ENCODE data around the gene SLC9A9. TPM values are rescaled to one million over a fixed set of nuclear protein-coding genes. Genes with fewer than 3 reads are reported as not detected.

SLC9A9 gene
- total and polyA plus RNA-seq, 2 of the 8 experiments (the other 6 are each of a cell fraction or from before 2014, with no cell fraction given) = 0.48 to 1.1 TPM

DNA sequence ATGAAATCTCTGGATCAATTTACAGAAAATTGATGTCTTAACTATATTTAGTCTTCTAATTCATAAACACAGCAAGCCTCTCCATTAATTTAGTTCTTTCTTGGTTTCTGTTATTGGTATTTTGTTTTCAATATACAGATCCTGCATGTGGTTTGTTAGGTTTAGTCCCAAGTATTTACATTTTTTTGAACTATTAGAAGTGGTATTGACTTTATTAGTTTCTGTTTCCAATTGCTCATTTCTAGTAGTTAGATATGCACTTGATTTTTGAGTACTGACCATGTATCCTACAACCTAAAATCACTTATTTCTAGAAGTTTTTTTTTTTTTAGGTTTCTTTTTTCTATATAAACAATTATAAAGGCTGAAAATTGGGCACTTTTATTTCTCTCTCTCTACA, 392.8 kb downstream of the SLC9A9 start (continued):
- TF ChIP-seq, protein P1, sequence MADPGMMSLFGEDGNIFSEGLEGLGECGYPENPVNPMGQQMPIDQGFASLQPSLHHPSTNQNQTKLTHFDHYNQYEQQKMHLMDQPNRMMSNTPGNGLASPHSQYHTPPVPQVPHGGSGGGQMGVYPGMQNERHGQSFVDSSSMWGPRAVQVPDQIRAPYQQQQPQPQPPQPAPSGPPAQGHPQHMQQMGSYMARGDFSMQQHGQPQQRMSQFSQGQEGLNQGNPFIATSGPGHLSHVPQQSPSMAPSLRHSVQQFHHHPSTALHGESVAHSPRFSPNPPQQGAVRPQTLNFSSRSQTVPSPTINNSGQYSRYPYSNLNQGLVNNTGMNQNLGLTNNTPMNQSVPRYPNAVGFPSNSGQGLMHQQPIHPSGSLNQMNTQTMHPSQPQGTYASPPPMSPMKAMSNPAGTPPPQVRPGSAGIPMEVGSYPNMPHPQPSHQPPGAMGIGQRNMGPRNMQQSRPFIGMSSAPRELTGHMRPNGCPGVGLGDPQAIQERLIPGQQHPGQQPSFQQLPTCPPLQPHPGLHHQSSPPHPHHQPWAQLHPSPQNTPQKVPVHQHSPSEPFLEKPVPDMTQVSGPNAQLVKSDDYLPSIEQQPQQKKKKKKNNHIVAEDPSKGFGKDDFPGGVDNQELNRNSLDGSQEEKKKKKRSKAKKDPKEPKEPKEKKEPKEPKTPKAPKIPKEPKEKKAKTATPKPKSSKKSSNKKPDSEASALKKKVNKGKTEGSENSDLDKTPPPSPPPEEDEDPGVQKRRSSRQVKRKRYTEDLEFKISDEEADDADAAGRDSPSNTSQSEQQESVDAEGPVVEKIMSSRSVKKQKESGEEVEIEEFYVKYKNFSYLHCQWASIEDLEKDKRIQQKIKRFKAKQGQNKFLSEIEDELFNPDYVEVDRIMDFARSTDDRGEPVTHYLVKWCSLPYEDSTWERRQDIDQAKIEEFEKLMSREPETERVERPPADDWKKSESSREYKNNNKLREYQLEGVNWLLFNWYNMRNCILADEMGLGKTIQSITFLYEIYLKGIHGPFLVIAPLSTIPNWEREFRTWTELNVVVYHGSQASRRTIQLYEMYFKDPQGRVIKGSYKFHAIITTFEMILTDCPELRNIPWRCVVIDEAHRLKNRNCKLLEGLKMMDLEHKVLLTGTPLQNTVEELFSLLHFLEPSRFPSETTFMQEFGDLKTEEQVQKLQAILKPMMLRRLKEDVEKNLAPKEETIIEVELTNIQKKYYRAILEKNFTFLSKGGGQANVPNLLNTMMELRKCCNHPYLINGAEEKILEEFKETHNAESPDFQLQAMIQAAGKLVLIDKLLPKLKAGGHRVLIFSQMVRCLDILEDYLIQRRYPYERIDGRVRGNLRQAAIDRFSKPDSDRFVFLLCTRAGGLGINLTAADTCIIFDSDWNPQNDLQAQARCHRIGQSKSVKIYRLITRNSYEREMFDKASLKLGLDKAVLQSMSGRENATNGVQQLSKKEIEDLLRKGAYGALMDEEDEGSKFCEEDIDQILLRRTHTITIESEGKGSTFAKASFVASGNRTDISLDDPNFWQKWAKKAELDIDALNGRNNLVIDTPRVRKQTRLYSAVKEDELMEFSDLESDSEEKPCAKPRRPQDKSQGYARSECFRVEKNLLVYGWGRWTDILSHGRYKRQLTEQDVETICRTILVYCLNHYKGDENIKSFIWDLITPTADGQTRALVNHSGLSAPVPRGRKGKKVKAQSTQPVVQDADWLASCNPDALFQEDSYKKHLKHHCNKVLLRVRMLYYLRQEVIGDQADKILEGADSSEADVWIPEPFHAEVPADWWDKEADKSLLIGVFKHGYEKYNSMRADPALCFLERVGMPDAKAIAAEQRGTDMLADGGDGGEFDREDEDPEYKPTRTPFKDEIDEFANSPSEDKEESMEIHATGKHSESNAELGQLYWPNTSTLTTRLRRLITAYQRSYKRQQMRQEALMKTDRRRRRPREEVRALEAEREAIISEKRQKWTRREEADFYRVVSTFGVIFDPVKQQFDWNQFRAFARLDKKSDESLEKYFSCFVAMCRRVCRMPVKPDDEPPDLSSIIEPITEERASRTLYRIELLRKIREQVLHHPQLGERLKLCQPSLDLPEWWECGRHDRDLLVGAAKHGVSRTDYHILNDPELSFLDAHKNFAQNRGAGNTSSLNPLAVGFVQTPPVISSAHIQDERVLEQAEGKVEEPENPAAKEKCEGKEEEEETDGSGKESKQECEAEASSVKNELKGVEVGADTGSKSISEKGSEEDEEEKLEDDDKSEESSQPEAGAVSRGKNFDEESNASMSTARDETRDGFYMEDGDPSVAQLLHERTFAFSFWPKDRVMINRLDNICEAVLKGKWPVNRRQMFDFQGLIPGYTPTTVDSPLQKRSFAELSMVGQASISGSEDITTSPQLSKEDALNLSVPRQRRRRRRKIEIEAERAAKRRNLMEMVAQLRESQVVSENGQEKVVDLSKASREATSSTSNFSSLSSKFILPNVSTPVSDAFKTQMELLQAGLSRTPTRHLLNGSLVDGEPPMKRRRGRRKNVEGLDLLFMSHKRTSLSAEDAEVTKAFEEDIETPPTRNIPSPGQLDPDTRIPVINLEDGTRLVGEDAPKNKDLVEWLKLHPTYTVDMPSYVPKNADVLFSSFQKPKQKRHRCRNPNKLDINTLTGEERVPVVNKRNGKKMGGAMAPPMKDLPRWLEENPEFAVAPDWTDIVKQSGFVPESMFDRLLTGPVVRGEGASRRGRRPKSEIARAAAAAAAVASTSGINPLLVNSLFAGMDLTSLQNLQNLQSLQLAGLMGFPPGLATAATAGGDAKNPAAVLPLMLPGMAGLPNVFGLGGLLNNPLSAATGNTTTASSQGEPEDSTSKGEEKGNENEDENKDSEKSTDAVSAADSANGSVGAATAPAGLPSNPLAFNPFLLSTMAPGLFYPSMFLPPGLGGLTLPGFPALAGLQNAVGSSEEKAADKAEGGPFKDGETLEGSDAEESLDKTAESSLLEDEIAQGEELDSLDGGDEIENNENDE (IDR thresholded peaks at IDR 0.05; ENCODE audit: insufficient replicate concordance, low read length) = no peak
- TF ChIP-seq KDM4A (IDR thresholded peaks at IDR 0.05; ENCODE audit: low read depth, low read length, severe bottlenecking) (no peak), SAP30 (IDR thresholded peaks at IDR 0.05; ENCODE audit: insufficient read depth, insufficient replicate concordance, low read length) (no peak), KDM1A (IDR thresholded peaks at IDR 0.05; ENCODE audit: borderline replicate concordance, low read length) (no peak), GTF2F1 (IDR thresholded peaks at IDR 0.05; ENCODE audit: borderline replicate concordance, low read depth, low read length) (no peak), SP4 (IDR thresholded peaks at IDR 0.05; ENCODE audit: low read length) (no peak), TBP (IDR thresholded peaks at IDR 0.05; ENCODE audit: low read depth, low read length) (no peak)
